ENCODE measurements around the gene OPRL1.

Gene OPRL1

GRCh38 chr20:64056889-64057627, 22.8 kb upstream of the OPRL1 start:
- H2AFZ ChIP-seq (ENCODE audit: insufficient read depth, low read length, poor library complexity): no peak overlapping the region
- no peak overlapping the region for H3K4me2 ChIP-seq (ENCODE audit: low read length)
- H4K12ac ChIP-seq (ENCODE audit: low read depth, low read length): no peak overlapping the region
- H3K4me3 ChIP-seq (ENCODE audit: low read depth, low read length): no peak overlapping the region
- no peaks in the 10 kb centered on the region for H3K9me3 ChIP-seq (ENCODE audit: insufficient read depth, low read depth, low read length)
- peaks cover 16% of the 10 kb centered on the region for H3K79me1 ChIP-seq (ENCODE audit: low read length)
- H2AK5ac ChIP-seq (ENCODE audit: low read length): peak overlapping the region; percentile 6
- no peak overlapping the region for H3K4ac ChIP-seq (ENCODE audit: low read depth, low read length)
- H2BK12ac ChIP-seq (ENCODE audit: low read length): peak overlapping the region; percentile 70
- H3K4me1 ChIP-seq (ENCODE audit: control insufficient read depth in 1 of 2, insufficient read depth in 2 of 2, low read length in 2 of 2): peaks cover 20 to 33% of the 10 kb centered on the region in 2 experiments
- no peak overlapping the region for H3K14ac ChIP-seq (ENCODE audit: low read length)
- no peak overlapping the region for H3K9ac ChIP-seq (ENCODE audit: low read length)
- peak overlapping the region; percentile 20 for H2BK120ac ChIP-seq (ENCODE audit: insufficient read depth, low read length, poor library complexity)
- H2BK5ac ChIP-seq (ENCODE audit: low read depth, low read length, poor library complexity): no peak overlapping the region
- H4K91ac ChIP-seq (ENCODE audit: low read depth, low read length): peak overlapping the region; percentile 41
- no peak for DNase-seq
- no peaks in the 10 kb centered on the region for H3K79me2 ChIP-seq (ENCODE audit: control insufficient read depth, insufficient read depth, low read length, poor library complexity)
- H4K8ac ChIP-seq (ENCODE audit: low read depth, low read length): no peak overlapping the region
- no peak overlapping the region for H3K27ac ChIP-seq (ENCODE audit: low read depth, low read length)
- no CpG with 5 or more reads among the region's 39 CpGs for WGBS (ENCODE audit: extremely low coverage, insufficient coverage, insufficient read length)
- no peak overlapping the region for H3K18ac ChIP-seq (ENCODE audit: low read length)
- H3K23ac ChIP-seq (ENCODE audit: low read length): no peak overlapping the region
- no peaks in the 10 kb centered on the region for H3K27me3 ChIP-seq (ENCODE audit: insufficient read depth, low read length)
- H3K36me3 ChIP-seq (ENCODE audit: control insufficient read depth in 1 of 2, insufficient read depth in 2 of 2, low read length in 2 of 2): no peaks in the 10 kb centered on the region

DNA sequence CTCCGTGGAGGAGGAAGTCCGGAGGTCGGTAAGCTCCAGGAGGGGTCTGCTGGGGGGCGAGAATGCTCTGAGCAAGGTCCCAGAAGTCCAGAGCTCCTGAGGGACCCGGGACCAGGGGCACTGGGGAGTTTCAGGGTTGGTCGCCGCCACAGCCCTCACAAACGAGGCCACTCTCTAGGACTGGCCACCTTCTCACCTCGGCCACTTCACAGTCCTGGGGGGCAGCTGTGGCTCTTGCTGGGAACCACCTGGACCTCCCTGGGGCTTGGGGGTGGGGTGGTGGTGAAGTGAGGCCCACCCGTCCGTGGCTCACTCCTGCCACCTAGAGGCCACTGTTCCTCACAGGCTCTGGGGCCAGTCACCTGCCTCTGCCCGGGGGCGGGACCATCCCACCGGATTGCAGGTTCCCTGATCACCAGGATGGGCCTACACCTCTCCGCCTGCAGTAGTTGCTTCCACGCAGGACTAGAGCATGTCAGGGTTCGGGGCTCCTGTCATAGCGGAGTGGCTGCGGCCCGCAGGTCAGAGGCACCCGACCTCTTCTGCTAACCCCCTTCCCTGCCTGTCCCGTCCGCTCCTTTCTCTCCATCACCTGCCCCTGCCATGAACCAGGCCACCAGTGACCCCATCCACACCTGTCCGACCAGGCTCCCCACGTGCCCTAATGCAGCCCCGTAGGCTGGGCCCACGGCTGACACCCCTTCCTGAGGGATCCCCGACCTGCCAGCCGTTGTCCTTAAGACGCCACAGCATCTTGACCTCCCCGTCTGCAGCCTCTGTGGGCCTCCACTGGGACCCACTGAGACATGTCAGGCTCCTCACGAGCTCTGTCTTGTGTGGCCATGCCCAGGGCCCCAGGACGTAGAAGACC, 22.0 kb upstream of the OPRL1 start:
- no peak overlapping the region for H3K14ac ChIP-seq (ENCODE audit: low read length)
- H3K23ac ChIP-seq (ENCODE audit: low read length): no peak overlapping the region
- no CpG with 5 or more reads among the region's 33 CpGs for WGBS (ENCODE audit: extremely low coverage, insufficient coverage, insufficient read length)
- DNase-seq: peak; percentile 52 to 69
- H2AK5ac ChIP-seq (ENCODE audit: low read length): no peak overlapping the region
- no peak overlapping the region for H3K27ac ChIP-seq (ENCODE audit: low read depth, low read length)
- H3K9me3 ChIP-seq (ENCODE audit: insufficient read depth, low read depth, low read length): no peaks in the 10 kb centered on the region
- H3K36me3 ChIP-seq (ENCODE audit: control insufficient read depth in 1 of 2, insufficient read depth in 2 of 2, low read length in 2 of 2): no peaks in the 10 kb centered on the region
- peaks cover 4% of the 10 kb centered on the region for H3K79me2 ChIP-seq (ENCODE audit: control insufficient read depth, insufficient read depth, low read length, poor library complexity)
- H2BK120ac ChIP-seq (ENCODE audit: insufficient read depth, low read length, poor library complexity): peak overlapping the region; percentile 11
- H3K9ac ChIP-seq (ENCODE audit: low read length): no peak overlapping the region
- H2AFZ ChIP-seq (ENCODE audit: insufficient read depth, low read length, poor library complexity): peak overlapping the region; percentile 48
- H3K27me3 ChIP-seq (ENCODE audit: insufficient read depth, low read length): no peaks in the 10 kb centered on the region
- peak overlapping the region; percentile 22 for H4K12ac ChIP-seq (ENCODE audit: low read depth, low read length)
- H3K4ac ChIP-seq (ENCODE audit: low read depth, low read length): no peak overlapping the region
- no peak overlapping the region for H2BK5ac ChIP-seq (ENCODE audit: low read depth, low read length, poor library complexity)
- H3K79me1 ChIP-seq (ENCODE audit: low read length): peaks cover 20% of the 10 kb centered on the region
- peak overlapping the region; percentile 29 for H4K91ac ChIP-seq (ENCODE audit: low read depth, low read length)
- H3K4me3 ChIP-seq (ENCODE audit: low read depth, low read length): no peak overlapping the region
- H3K18ac ChIP-seq (ENCODE audit: low read length): no peak overlapping the region
- no peak overlapping the region for H3K4me2 ChIP-seq (ENCODE audit: low read length)
- peaks cover 27 to 40% of the 10 kb centered on the region in 2 experiments for H3K4me1 ChIP-seq (ENCODE audit: control insufficient read depth in 1 of 2, insufficient read depth in 2 of 2, low read length in 2 of 2)
- H2BK12ac ChIP-seq (ENCODE audit: low read length): peak overlapping the region; percentile 70
- peak overlapping the region; percentile 47 for H4K8ac ChIP-seq (ENCODE audit: low read depth, low read length)

GRCh38 chr20:64058536-64058935, 21.3 kb upstream of the OPRL1 start:
- no peak overlapping the region for H4K12ac ChIP-seq (ENCODE audit: low read depth, low read length)
- H3K79me2 ChIP-seq (ENCODE audit: control insufficient read depth, insufficient read depth, low read length, poor library complexity): peaks cover 9% of the 10 kb centered on the region
- no peak overlapping the region for H2BK12ac ChIP-seq (ENCODE audit: low read length)
- H3K79me1 ChIP-seq (ENCODE audit: low read length): peaks cover 26% of the 10 kb centered on the region
- no peak overlapping the region for H3K14ac ChIP-seq (ENCODE audit: low read length)
- H3K4ac ChIP-seq (ENCODE audit: low read depth, low read length): no peak overlapping the region
- H4K8ac ChIP-seq (ENCODE audit: low read depth, low read length): no peak overlapping the region
- H3K27me3 ChIP-seq (ENCODE audit: insufficient read depth, low read length): no peaks in the 10 kb centered on the region
- H2BK120ac ChIP-seq (ENCODE audit: insufficient read depth, low read length, poor library complexity): no peak overlapping the region
- H3K18ac ChIP-seq (ENCODE audit: low read length): no peak overlapping the region
- DNase-seq: no peak
- H3K4me3 ChIP-seq (ENCODE audit: low read depth, low read length): no peak overlapping the region
- H3K9me3 ChIP-seq (ENCODE audit: insufficient read depth, low read depth, low read length): no peaks in the 10 kb centered on the region
- H3K4me2 ChIP-seq (ENCODE audit: low read length): no peak overlapping the region
- WGBS (ENCODE audit: extremely low coverage, insufficient coverage, insufficient read length): no CpG with 5 or more reads among the region's 12 CpGs
- no peak overlapping the region for H3K23ac ChIP-seq (ENCODE audit: low read length)
- peaks cover 27 to 40% of the 10 kb centered on the region in 2 experiments for H3K4me1 ChIP-seq (ENCODE audit: control insufficient read depth in 1 of 2, insufficient read depth in 2 of 2, low read length in 2 of 2)
- no peak overlapping the region for H4K91ac ChIP-seq (ENCODE audit: low read depth, low read length)
- H3K9ac ChIP-seq (ENCODE audit: low read length): no peak overlapping the region
- no peak overlapping the region for H2AFZ ChIP-seq (ENCODE audit: insufficient read depth, low read length, poor library complexity)
- no peak overlapping the region for H2BK5ac ChIP-seq (ENCODE audit: low read depth, low read length, poor library complexity)
- H3K27ac ChIP-seq (ENCODE audit: low read depth, low read length): no peak overlapping the region
- no peaks in the 10 kb centered on the region for H3K36me3 ChIP-seq (ENCODE audit: control insufficient read depth in 1 of 2, insufficient read depth in 2 of 2, low read length in 2 of 2)
- no peak overlapping the region for H2AK5ac ChIP-seq (ENCODE audit: low read length)

DNA sequence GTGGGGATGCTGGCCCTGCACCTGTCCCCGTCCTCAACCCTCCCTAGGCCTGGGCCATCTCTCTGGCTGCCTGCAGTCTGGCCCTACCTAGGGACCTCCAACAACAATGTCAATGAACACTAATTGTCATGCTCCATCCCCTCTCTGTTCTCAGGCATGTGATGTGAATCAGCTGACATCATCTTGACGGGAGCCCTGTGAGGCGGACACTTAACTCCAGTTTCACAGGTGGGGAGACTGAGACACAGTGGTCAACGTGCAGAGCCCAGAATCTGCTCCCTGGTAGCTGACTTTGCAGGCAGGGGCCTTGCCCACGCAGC, 17.6 kb upstream of the OPRL1 start:
- Histone ChIP-seq H2BK120ac (ENCODE audit: insufficient read depth, low read length, poor library complexity) (peak overlapping the region; percentile 93), H3K27ac (ENCODE audit: low read depth, low read length) (peak overlapping the region; percentile 5), H3K79me2 (ENCODE audit: control insufficient read depth, insufficient read depth, low read length, poor library complexity) (peaks cover 12% of the 10 kb centered on the region), H3K9me3 (ENCODE audit: insufficient read depth, low read depth, low read length) (no peaks in the 10 kb centered on the region), H4K12ac (ENCODE audit: low read depth, low read length) (peak overlapping the region; percentile 97), H3K4me3 (ENCODE audit: low read depth, low read length) (peak overlapping the region; percentile 58), H4K8ac (ENCODE audit: low read depth, low read length) (peak overlapping the region; percentile 100), H3K9ac (ENCODE audit: low read length) (no peak overlapping the region), H2AK5ac (ENCODE audit: low read length) (peak overlapping the region; percentile 20), H3K14ac (ENCODE audit: low read length) (peak overlapping the region; percentile 97), H3K18ac (ENCODE audit: low read length) (peak overlapping the region; percentile 90), H3K36me3 (ENCODE audit: control insufficient read depth in 1 of 2, insufficient read depth in 2 of 2, low read length in 2 of 2) (no peaks in the 10 kb centered on the region), H3K23ac (ENCODE audit: low read length) (no peak overlapping the region), H3K79me1 (ENCODE audit: low read length) (peaks cover 12% of the 10 kb centered on the region), H2BK5ac (ENCODE audit: low read depth, low read length, poor library complexity) (peak overlapping the region; percentile 79), H2AFZ (ENCODE audit: insufficient read depth, low read length, poor library complexity) (peak overlapping the region; percentile 93), H3K27me3 (ENCODE audit: insufficient read depth, low read length) (no peaks in the 10 kb centered on the region), H3K4me1 (ENCODE audit: control insufficient read depth in 1 of 2, insufficient read depth in 2 of 2, low read length in 2 of 2) (peaks cover 15 to 22% of the 10 kb centered on the region in 2 experiments), H3K4ac (ENCODE audit: low read depth, low read length) (peak overlapping the region; percentile 74), H2BK12ac (ENCODE audit: low read length) (no peak overlapping the region), H4K91ac (ENCODE audit: low read depth, low read length) (peak overlapping the region; percentile 88), H3K4me2 (ENCODE audit: low read length) (peak overlapping the region; percentile 71)
- no peak for DNase-seq
- no CpG with 5 or more reads among the region's 5 CpGs for WGBS (ENCODE audit: extremely low coverage, insufficient coverage, insufficient read length)
